Naive thymus-derived CD4-positive, alpha-beta T cell (primary cell): ENCODE results near the gene STAT5B. TPM values are rescaled to one million over a fixed set of nuclear protein-coding genes. Genes with fewer than 3 reads are reported as not detected.
"Not testable (repeated sequence)": the region's sequence is repeated elsewhere in the genome, so short reads cannot be mapped to it uniquely, and the experiment has no call there.

Experiments
- ATAC-seq: fragments of 150-1000 bp; cut with Tn5 transposase; 2 replicates; pipeline ENCODE4 v1.10.0; 2021; ENCODE audit warnings: mild to moderate bottlenecking, moderate library complexity
- CTCF ChIA-PET: fragments of 350-600 bp; sonication (Branson Sonifier 250); formaldehyde crosslinking; loops from one replicate; lab custom pipeline; 2021; ENCODE audit warnings: antibody characterized with exemption; lab: Charles Lee
- POLR2A ChIA-PET: fragments of 350-600 bp; sonication (Branson Sonifier 250); formaldehyde crosslinking; loops from one replicate; lab custom pipeline; 2021; ENCODE audit warnings: antibody characterized with exemption, inconsistent platforms; lab: Charles Lee
- DNase-seq, 9 donors: peaks; one replicate each; pipeline versions ENCODE4 v3.0.0 to v3.0.0-alpha.2; 2020 to 2022; ENCODE audit warnings: mixed read lengths in 1 of 9
- H3K27ac ChIP-seq: one replicate; pipeline ENCODE4 v1.7.0; 2013; ENCODE audit warnings: mild to moderate bottlenecking, low read depth, low read length, moderate library complexity
- H3K27me3 ChIP-seq, 2 donors: one replicate each; pipeline ENCODE4 v1.7.0; 2013; ENCODE audit warnings: low read length in 2 of 2, mild to moderate bottlenecking in 2 of 2, moderate library complexity in 2 of 2; ENCODE audit not compliant: control insufficient read depth in 2 of 2, insufficient read depth in 2 of 2
- H3K36me3 ChIP-seq, 3 experiments: 1 replicate in 2 of 3; 2 replicates in 1 of 3; pipeline ENCODE4 v1.7.0; 2013; ENCODE audit warnings: low read length in 3 of 3, mild to moderate bottlenecking in 3 of 3, moderate library complexity in 1 of 3; ENCODE audit not compliant: insufficient read depth in 3 of 3, control insufficient read depth in 2 of 3
- H3K4me1 ChIP-seq, 2 donors: one replicate each; pipeline ENCODE4 v1.7.0; 2013; ENCODE audit warnings: low read length in 2 of 2, mild to moderate bottlenecking in 2 of 2, moderate library complexity in 1 of 2; ENCODE audit not compliant: control insufficient read depth in 2 of 2, insufficient read depth in 2 of 2
- H3K4me3 ChIP-seq: 2 replicates; pipeline ENCODE4 v1.7.0; 2013; ENCODE audit warnings: mild to moderate bottlenecking, low read length
- H3K9me3 ChIP-seq, 3 experiments: 1 replicate in 2 of 3; 2 replicates in 1 of 3; pipeline ENCODE4 v1.7.0; 2013; ENCODE audit warnings: low read length in 3 of 3; ENCODE audit not compliant: control insufficient read depth in 2 of 3
- H3K27ac Mint-ChIP-seq, 9 donors: one replicate each; pipeline ENCODE4 v1.8.0; 2020 to 2022; ENCODE audit warnings: mixed read lengths in 9 of 9, mild to moderate bottlenecking in 8 of 9, moderate library complexity in 5 of 9, inconsistent platforms in 2 of 9
- H3K27me3 Mint-ChIP-seq, 5 donors: one replicate each; pipeline ENCODE4 v1.8.0; 2021 to 2022; ENCODE audit warnings: mixed read lengths in 5 of 5, mild to moderate bottlenecking in 1 of 5
- H3K36me3 Mint-ChIP-seq, 5 donors: one replicate each; pipeline ENCODE4 v1.8.0; 2020 to 2022; ENCODE audit warnings: mixed read lengths in 5 of 5, mild to moderate bottlenecking in 3 of 5, inconsistent platforms in 1 of 5
- H3K4me1 Mint-ChIP-seq, 7 donors: one replicate each; pipeline ENCODE4 v1.8.0; 2020 to 2022; ENCODE audit warnings: mixed read lengths in 7 of 7, mild to moderate bottlenecking in 3 of 7, inconsistent platforms in 1 of 7
- H3K4me3 Mint-ChIP-seq, 10 donors: one replicate each; pipeline ENCODE4 v1.8.0; 2020 to 2022; ENCODE audit warnings: mild to moderate bottlenecking in 10 of 10, mixed read lengths in 10 of 10, moderate library complexity in 6 of 10, inconsistent platforms in 2 of 10
- H3K9me3 Mint-ChIP-seq, 11 donors: one replicate each; pipeline ENCODE4 v1.8.0; 2020 to 2022; ENCODE audit warnings: mixed read lengths in 11 of 11, mild to moderate bottlenecking in 4 of 11, inconsistent platforms in 1 of 11, moderate library complexity in 1 of 11
- intact Hi-C, 2 donors: fragments of 100-400 bp; cut with micrococcal nuclease; formaldehyde crosslinking; loops; one replicate each; pipeline ENCODE4 v1.15.1; 2023
- polyA plus RNA-seq, 2 donors: library from polyadenylated mRNA; unstranded; fragments of 300-500 nt; fragmentation: Illumina TruSeq; gene quantifications; one replicate each; pipeline ENCODE4 v1.2.3, GENCODE V29; 2021
- total RNA-seq, 6 experiments: library from RNA in 5 of 6; stranded (reverse) in 5 of 6; gene quantifications; 1 replicate in 5 of 6; 2 replicates in 1 of 6; pipeline ENCODE4 v1.2.3 and lab custom pipeline; 2021 to 2026

Gene STAT5B
- total and polyA plus RNA-seq, 7 experiments from 2014 or later = 98.0 to 192 (median 149) TPM

- ChIA-PET POLR2A (interaction anchor here (0.7 to 1.5 kb wide), 2 partner anchors 48 to 75 kb away, joined by 4 to 6 read pairs; partner anchors contain the start of gene STAT5A), CTCF (interaction anchor here (0.7 kb wide), 1 partner anchor 544 kb away, joined by 3 read pairs; no protein-coding TSS in a partner anchor)
- intact Hi-C loops, H3K27me3 Mint-ChIP-seq, H3K36me3 ChIP-seq, H3K9me3 Mint-ChIP-seq, H3K9me3 ChIP-seq, ATAC-seq, H3K4me3 ChIP-seq, H3K27me3 ChIP-seq, H3K27ac ChIP-seq, H3K36me3 Mint-ChIP-seq, DNase-seq, H3K4me1 ChIP-seq: not testable (repeated sequence)
- Mint-ChIP-seq H3K4me1 (peaks cover 26 to 74% (median 57%) of the 10 kb centered on the region in 7 donors), H3K27ac (peak overlapping the region in 7 of 9 donors; percentile 23 to 77 (median 44)), H3K4me3 (peak overlapping the region in 3 of 10 donors; percentile 12 to 60 (median 23))
These were observed 35.3 kb downstream of the STAT5B start for GRCh38 chr17:42240863-42241262.

DNA sequence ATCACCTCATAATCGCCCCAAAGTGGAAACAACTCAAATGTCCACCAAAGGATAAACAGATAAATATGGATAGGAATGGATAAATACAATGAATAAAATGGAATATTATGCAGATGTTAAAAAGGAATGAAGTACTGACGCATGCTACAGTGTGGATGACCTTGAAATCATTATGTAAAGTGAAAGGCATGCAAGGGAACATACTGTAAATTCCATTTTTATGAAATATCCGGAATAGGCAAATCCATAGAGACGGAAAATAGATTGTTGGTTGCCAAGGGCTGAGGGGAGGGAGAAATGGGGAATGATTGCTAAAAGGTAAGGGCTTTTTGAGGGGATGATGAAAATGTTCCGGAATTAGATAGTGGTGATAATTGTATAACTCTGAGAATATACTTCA is 36.0 kb downstream of the STAT5B start:
- DNase-seq (no peak), ATAC-seq (no peak)
- intact Hi-C loops = no loop called here
- peaks cover 0 to 6% of the 10 kb centered on the region in 2 donors for H3K4me1 ChIP-seq
- H3K36me3 Mint-ChIP-seq = peaks cover 0 to 3% (median 0%) of the 10 kb centered on the region in 5 donors
- H3K27ac Mint-ChIP-seq = peak overlapping the region in 6 of 9 donors; percentile 26 to 86 (median 55)
- H3K27ac ChIP-seq = no peak overlapping the region
- H3K4me3 Mint-ChIP-seq = peak overlapping the region in 2 of 10 donors; percentile 12 to 60
- ChIA-PET POLR2A (interaction anchor here (1.5 kb wide), 1 partner anchor 49 kb away, joined by 4 read pairs; the partner anchor contains the start of gene STAT5A), CTCF (no interaction called here)
- no peaks in the 10 kb centered on the region for H3K9me3 Mint-ChIP-seq
- no peaks in the 10 kb centered on the region for H3K27me3 ChIP-seq
- H3K36me3 ChIP-seq = no peaks in the 10 kb centered on the region
- H3K4me3 ChIP-seq = no peak overlapping the region
- H3K9me3 ChIP-seq = no peaks in the 10 kb centered on the region
- H3K4me1 Mint-ChIP-seq = peaks cover 24 to 76% (median 55%) of the 10 kb centered on the region in 7 donors
- no peaks in the 10 kb centered on the region for H3K27me3 Mint-ChIP-seq

DNA sequence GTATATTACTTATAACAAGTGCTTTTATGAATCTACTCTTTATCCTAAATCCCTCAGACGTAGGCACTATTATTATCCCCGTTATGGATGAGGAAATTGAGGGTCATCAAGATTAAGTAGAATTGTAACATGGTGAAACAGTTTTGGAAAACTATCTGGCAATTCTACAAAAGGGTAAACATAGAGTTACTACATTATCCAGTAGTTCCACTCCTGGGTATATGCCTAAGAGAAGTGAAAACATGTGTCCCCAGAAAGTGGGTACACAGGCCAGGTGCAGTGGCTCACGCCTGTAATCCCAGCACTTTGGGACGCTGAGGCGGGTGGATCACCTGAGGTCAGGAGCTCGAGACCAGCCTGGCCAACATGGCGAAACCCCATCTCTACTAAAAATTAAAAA is 36.6 kb downstream of the STAT5B start:
- Mint-ChIP-seq H3K4me1 (peaks cover 24 to 81% (median 59%) of the 10 kb centered on the region in 7 donors), H3K27ac (peak overlapping the region in 1 of 9 donors; percentile 64)
- H3K27ac ChIP-seq, DNase-seq, H3K4me3 Mint-ChIP-seq, H3K4me3 ChIP-seq, H3K4me1 ChIP-seq, ATAC-seq, H3K27me3 Mint-ChIP-seq, H3K36me3 ChIP-seq, H3K27me3 ChIP-seq, H3K9me3 Mint-ChIP-seq, H3K9me3 ChIP-seq, H3K36me3 Mint-ChIP-seq, intact Hi-C loops: not testable (repeated sequence)
- POLR2A ChIA-PET = interaction anchor here (3.9 kb wide), 1 partner anchor 9 kb away, joined by 26 read pairs; no protein-coding TSS in a partner anchor
- CTCF ChIA-PET = interaction anchor here (0.7 kb wide), 1 partner anchor 17 kb away, joined by 7 read pairs; no protein-coding TSS in a partner anchor

- no peak overlapping the region for H3K4me3 ChIP-seq
- no peak overlapping the region for H3K27ac ChIP-seq
- Mint-ChIP-seq H3K4me1 (peaks cover 15 to 75% (median 57%) of the 10 kb centered on the region in 7 donors), H3K27me3 (no peaks in the 10 kb centered on the region), H3K36me3 (peaks cover 0 to 10% (median 0%) of the 10 kb centered on the region in 5 donors), H3K27ac (peak overlapping the region in 5 of 9 donors; percentile 1 to 77 (median 57)), H3K4me3 (no peak overlapping the region), H3K9me3 (no peaks in the 10 kb centered on the region)
- H3K9me3 ChIP-seq = no peaks in the 10 kb centered on the region
- ATAC-seq (no peak), DNase-seq (no peak)
- ChIA-PET POLR2A (interaction anchor here (1.6 to 3.9 kb wide), 2 partner anchors 11 to 32 kb away, joined by 5 to 26 read pairs; no protein-coding TSS in a partner anchor), CTCF (interaction anchor here (1.3 kb wide), 1 partner anchor 11 kb away, joined by 4 read pairs; no protein-coding TSS in a partner anchor)
- peaks cover 0 to 5% of the 10 kb centered on the region in 2 donors for H3K4me1 ChIP-seq
- intact Hi-C loops = no loop called here
- no peaks in the 10 kb centered on the region for H3K27me3 ChIP-seq
- H3K36me3 ChIP-seq = no peaks in the 10 kb centered on the region
These were observed 39.4 kb downstream of the STAT5B start for GRCh38 chr17:42236760-42237159.

DNA sequence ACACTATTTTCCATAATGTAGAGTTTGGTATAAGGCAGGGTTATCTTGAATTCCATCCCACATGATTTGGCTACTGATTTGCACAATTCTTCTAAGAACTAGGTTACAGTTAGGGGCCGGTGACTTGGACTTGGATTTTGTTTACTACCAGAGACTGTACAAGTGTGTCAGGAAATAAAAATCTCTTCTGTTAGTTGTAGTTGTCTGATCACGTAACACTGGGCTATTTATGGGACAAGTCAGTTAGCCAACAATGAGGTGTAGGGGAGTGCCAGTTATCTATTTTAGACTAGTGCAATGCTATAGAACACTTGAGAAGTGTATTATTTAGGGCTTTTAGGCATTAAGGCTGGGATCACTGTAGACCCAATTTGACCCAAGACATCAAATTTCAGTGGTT is 42.2 kb downstream of the STAT5B start:
- Mint-ChIP-seq H3K9me3 (no peaks in the 10 kb centered on the region), H3K27ac (peak overlapping the region in 7 of 9 donors; percentile 36 to 82 (median 78)), H3K27me3 (no peaks in the 10 kb centered on the region), H3K4me3 (no peak overlapping the region), H3K4me1 (peaks cover 15 to 60% (median 50%) of the 10 kb centered on the region in 7 donors), H3K36me3 (peaks cover 0 to 12% (median 0%) of the 10 kb centered on the region in 5 donors)
- DNase-seq (no peak), ATAC-seq (no peak)
- H3K27ac ChIP-seq = no peak overlapping the region
- no peak overlapping the region for H3K4me3 ChIP-seq
- H3K9me3 ChIP-seq = no peaks in the 10 kb centered on the region
- ChIA-PET POLR2A (interaction anchor here (1.2 kb wide), 1 partner anchor 13 kb away, joined by 4 read pairs; no protein-coding TSS in a partner anchor), CTCF (interaction anchor here (0.6 to 2.5 kb wide), 3 partner anchors 10 to 192 kb away, joined by 3 to 12 read pairs (median 4); no protein-coding TSS in a partner anchor)
- peaks cover 0 to 5% of the 10 kb centered on the region in 2 donors for H3K4me1 ChIP-seq
- intact Hi-C loops = loop anchor here in 1 of 2 donors (2.0 kb wide), 1 partner anchor 15 kb away; no protein-coding TSS in a partner anchor
- no peaks in the 10 kb centered on the region for H3K27me3 ChIP-seq
- peaks cover 0 to 4% (median 4%) of the 10 kb centered on the region in 3 experiments for H3K36me3 ChIP-seq

DNA sequence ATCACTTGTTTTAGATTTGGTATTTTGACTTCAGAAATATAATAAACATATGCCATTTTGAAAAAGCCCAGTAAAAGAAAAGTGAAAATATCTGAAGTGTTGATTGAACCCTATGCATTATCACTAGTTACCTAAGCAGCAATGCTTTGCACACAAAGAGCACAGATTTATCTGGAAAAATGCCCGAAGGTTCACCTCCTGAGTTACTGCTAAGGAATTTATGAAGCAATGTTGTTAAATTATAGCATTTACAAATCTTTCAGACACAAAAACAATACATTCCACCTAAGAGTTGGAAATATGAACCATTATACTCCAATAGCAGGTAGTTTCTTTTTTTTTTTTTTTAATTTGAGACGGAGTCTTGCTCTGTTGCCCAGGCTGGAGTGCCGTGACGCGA is 43.0 kb downstream of the STAT5B start:
- Mint-ChIP-seq H3K9me3 (no peaks in the 10 kb centered on the region), H3K4me1 (peaks cover 21 to 57% (median 46%) of the 10 kb centered on the region in 7 donors), H3K27ac (peak overlapping the region in 7 of 9 donors; percentile 24 to 78 (median 32)), H3K4me3 (no peak overlapping the region), H3K27me3 (no peaks in the 10 kb centered on the region), H3K36me3 (peaks cover 0 to 16% (median 0%) of the 10 kb centered on the region in 5 donors)
- H3K4me3 ChIP-seq = no peak overlapping the region
- ChIA-PET CTCF (interaction anchor here (2.4 kb wide), 1 partner anchor 11 kb away, joined by 9 read pairs; no protein-coding TSS in a partner anchor), POLR2A (interaction anchor here (0.6 kb wide), 1 partner anchor 15 kb away, joined by 4 read pairs; no protein-coding TSS in a partner anchor)
- peaks cover 0 to 12% (median 4%) of the 10 kb centered on the region in 3 experiments for H3K36me3 ChIP-seq
- no peaks in the 10 kb centered on the region for H3K9me3 ChIP-seq
- no peak for ATAC-seq
- DNase-seq = no peak
- H3K4me1 ChIP-seq = peaks cover 0 to 5% of the 10 kb centered on the region in 2 donors
- no peaks in the 10 kb centered on the region for H3K27me3 ChIP-seq
- intact Hi-C loops = no loop called here
- H3K27ac ChIP-seq = no peak overlapping the region
